ENCODE measurements around the gene PHLPP1.

GRCh38 chr18:62757399-62758010, 42.2 kb downstream of the PHLPP1 start:
- TF ChIP-seq EP300 (IDR thresholded peaks at IDR 0.05; ENCODE audit: borderline replicate concordance) (no peak), CEBPB (IDR thresholded peaks at IDR 0.05) (no peak), YY1 (IDR thresholded peaks at IDR 0.05; ENCODE audit: low read depth) (no peak), RAD21 (IDR thresholded peaks at IDR 0.05; ENCODE audit: low read depth) (no peak), TAF1 (IDR thresholded peaks at IDR 0.05; ENCODE audit: low read depth) (no peak), FOXM1 (IDR thresholded peaks at IDR 0.05; ENCODE audit: borderline replicate concordance, low read depth) (no peak)
